K562 (cell line): ENCODE measurements around the gene TIAL1. TPM values are rescaled to one million over a fixed set of nuclear protein-coding genes. Genes with fewer than 3 reads are reported as not detected.

Experiments used
- ATAC-seq: fragments of 200-7000 bp; cut with Tn5 transposase; 3 replicates; pipeline ENCODE4 v1.9.1; 2020; ENCODE audit warnings: moderate library complexity
- Bru-seq: library from RNA; stranded (reverse); fragments of 400-500 nt; gene quantifications from one replicate; lab custom pipeline; 2021; lab: Mats Ljungman, UMichigan
- BruChase-seq, 2 experiments: library from RNA; stranded (reverse); fragments of 400-500 nt; gene quantifications; one replicate each; lab custom pipeline; 2021; lab: Mats Ljungman, UMichigan
- BruUV-seq: library from RNA; stranded (reverse); fragments of 400-500 nt; replicated peaks from 2 replicates; lab custom pipeline; 2021; lab: Mats Ljungman, UMichigan
- CTCF ChIA-PET: fragments of 300-600 bp; formaldehyde crosslinking; extraction: SDS; loops from one replicate; lab custom pipeline; 2021; ENCODE audit warnings: low intra/inter-chr PET ratio; lab: Yijun Ruan, JAX
- POLR2A ChIA-PET: fragments of 300-600, 350-650 bp; sonication (Branson Sonifier 250); formaldehyde crosslinking; extraction: SDS; loops from one replicate; lab custom pipeline; 2021; ENCODE audit warnings: antibody characterized with exemption, inconsistent platforms; lab: Yijun Ruan, JAX
- DNase-seq, 4 experiments: peaks; one replicate each; pipeline versions ENCODE4 v3.0.0 to v3.0.0-alpha.2; 2011 to 2018; ENCODE audit warnings: low spot score in 3 of 4, mixed read lengths in 3 of 4; ENCODE audit errors: extremely low read depth in 1 of 4
- FAIRE-seq: peaks from 2 replicates; lab custom pipeline; 2011; peaks lifted over from hg19 to GRCh38; lab: Jason Lieb, UNC
- H2AFZ ChIP-seq: 2 replicates; pipeline ENCODE4 v1.6.0; 2011; ENCODE audit warnings: low read depth, low read length, control low read depth, inconsistent platforms
- H3K27ac ChIP-seq: fragments of 200-600 bp; 3 replicates; pipeline ENCODE4 v1.8.0; 2011; ENCODE audit warnings: low read depth, mild to moderate bottlenecking, control low read depth, inconsistent platforms, low read length, moderate library complexity, mixed read lengths; ENCODE audit errors: extremely low read depth
- H3K27me3 ChIP-seq, 2 experiments: fragments of 300-600 bp in 1 of 2; 2 replicates in 1 of 2; 3 replicates in 1 of 2; pipeline versions ENCODE4 v1.6.0 to v1.8.0; 2011; ENCODE audit warnings: inconsistent platforms in 2 of 2, low read length in 2 of 2, mild to moderate bottlenecking in 1 of 2, mixed read lengths in 1 of 2, moderate library complexity in 1 of 2; ENCODE audit not compliant: control insufficient read depth in 2 of 2, insufficient read depth in 2 of 2
- H3K36me3 ChIP-seq: fragments of 300-600 bp; 3 replicates; pipeline ENCODE4 v1.8.0; 2011; ENCODE audit warnings: mild to moderate bottlenecking, low read length, inconsistent platforms; ENCODE audit not compliant: control insufficient read depth, insufficient read depth
- H3K4me1 ChIP-seq, 2 experiments: fragments of 200-600 bp in 1 of 2; replicated peaks in 1 of 2; 2 replicates in 1 of 2; 3 replicates in 1 of 2; pipeline versions ENCODE4 v1.5.1 to v1.8.0; 2011; ENCODE audit warnings: inconsistent platforms in 2 of 2, low read length in 2 of 2, mild to moderate bottlenecking in 1 of 2, mixed read lengths in 1 of 2, moderate library complexity in 1 of 2; ENCODE audit not compliant: control insufficient read depth in 2 of 2, insufficient read depth in 2 of 2
- H3K4me2 ChIP-seq: 2 replicates; pipeline ENCODE4 v1.6.1; 2011; ENCODE audit warnings: low read length, control low read depth, inconsistent platforms, mixed read lengths; ENCODE audit not compliant: insufficient read depth
- H3K4me3 ChIP-seq: fragments of 200-600 bp; sonication (generic), shearing (Covaris generic); 2 replicates; pipeline ENCODE4 v1.5.1; 2016; ENCODE audit warnings: control low read depth, inconsistent platforms
- H3K79me2 ChIP-seq: fragments of 200-600 bp; 3 replicates; pipeline ENCODE4 v1.8.0; 2011; ENCODE audit warnings: low read length, inconsistent platforms; ENCODE audit not compliant: control insufficient read depth, insufficient read depth
- H3K9ac ChIP-seq, 2 experiments: 2 replicates each; pipeline versions ENCODE4 v1.6.0 to v1.6.1; 2011; ENCODE audit warnings: low read depth in 2 of 2, low read length in 2 of 2, control low read depth in 1 of 2, inconsistent platforms in 1 of 2, mild to moderate bottlenecking in 1 of 2, mixed read lengths in 1 of 2; ENCODE audit not compliant: insufficient read depth in 1 of 2
- H3K9me1 ChIP-seq: one replicate; pipeline ENCODE4 v1.6.0; 2011; ENCODE audit warnings: inconsistent platforms, mild to moderate bottlenecking, low read length, moderate library complexity; ENCODE audit not compliant: control insufficient read depth, insufficient read depth
- H3K9me3 ChIP-seq: replicated peaks from 2 replicates; pipeline ENCODE4 v1.5.1; 2011; ENCODE audit warnings: low read depth, low read length, inconsistent platforms; ENCODE audit not compliant: control insufficient read depth, insufficient read depth
- H4K20me1 ChIP-seq: replicated peaks from 2 replicates; pipeline ENCODE4 v1.6.1; 2011; ENCODE audit warnings: low read length, inconsistent platforms, mixed read lengths; ENCODE audit not compliant: control insufficient read depth, insufficient read depth
- AFF1 ChIP-seq, 2 experiments: fragments of 450-650 bp; IDR thresholded peaks; 2 replicates each; pipeline ENCODE4 v1.6.1; 2018; ENCODE audit warnings: mild to moderate bottlenecking in 2 of 2, low read depth in 1 of 2; ENCODE audit not compliant: partially characterized antibody in 2 of 2
- COPS2 ChIP-seq: fragments of 450-650 bp; conservative IDR thresholded peaks from 2 replicates; pipeline ENCODE4 v1.6.1; 2016; ENCODE audit warnings: mild to moderate bottlenecking, moderate library complexity
- FOXK1 ChIP-seq: sonication (generic); formaldehyde crosslinking; IDR thresholded peaks from 2 replicates; pipeline ENCODE4 v1.8.0; 2022; ENCODE audit warnings: missing genetic modification reagents, mild to moderate bottlenecking, borderline replicate concordance
- HIVEP1 ChIP-seq: fragments of 250-450 bp; sonication (Bioruptor Pico); IDR thresholded peaks from 2 replicates; pipeline ENCODE4 v1.4.0; 2020; ENCODE audit warnings: mild to moderate bottlenecking
- HLTF ChIP-seq: fragments of 450-650 bp; IDR thresholded peaks from 2 replicates; pipeline ENCODE4 v1.6.1; 2016
- NCOA1 ChIP-seq: fragments of 450-650 bp; IDR thresholded peaks from 2 replicates; pipeline ENCODE4 v1.6.1; 2016; ENCODE audit warnings: low read depth
- RBFOX2 ChIP-seq: fragments of 200-400 bp; formaldehyde crosslinking; IDR thresholded peaks from 2 replicates; pipeline ENCODE4 v1.6.1; 2017; ENCODE audit warnings: low read depth, mild to moderate bottlenecking, low read length, moderate library complexity
- SIN3A ChIP-seq, 2 experiments: fragments of 150-350 bp in 1 of 2; IDR thresholded peaks; 2 replicates each; pipeline ENCODE4 v1.6.1; 2011 to 2016; ENCODE audit warnings: borderline replicate concordance in 2 of 2, low read depth in 2 of 2, low read length in 2 of 2, mild to moderate bottlenecking in 2 of 2, moderate library complexity in 2 of 2; ENCODE audit not compliant: control insufficient read depth in 1 of 2
- TEAD1 ChIP-seq, 2 experiments: fragments of 450-650 bp in 1 of 2; sonication (generic) in 1 of 2; formaldehyde crosslinking; IDR thresholded peaks; 2 replicates each; pipeline versions ENCODE4 v1.4.0 to v1.8.0; 2020 to 2022; ENCODE audit warnings: mild to moderate bottlenecking in 2 of 2, missing genetic modification reagents in 1 of 2
- ZNF766 ChIP-seq: fragments of 200-800 bp; sonication (Bioruptor generic); conservative IDR thresholded peaks from 2 replicates; pipeline ENCODE4 v1.6.1; 2016; ENCODE audit warnings: missing genetic modification characterization, missing compliant biosample characterization
- WGBS: fragments of 100-300 bp; shearing (Covaris generic); methylation state at CpG from one replicate; pipeline ENCODE4 v1.1.6; 2016; ENCODE audit warnings: low coverage, mixed read lengths; ENCODE audit not compliant: insufficient coverage; ENCODE audit errors: missing lambda C conversion rate; 5-methylcytosine and 5-hydroxymethylcytosine counted together
- in situ Hi-C: fragments of 300-500 bp; cut with MboI; formaldehyde crosslinking; loops from 4 replicates; pipeline ENCODE4 v1.15.0; 2018; ENCODE audit warnings: inconsistent platforms, mixed read lengths
- intact Hi-C: fragments of 100-400 bp; cut with micrococcal nuclease; formaldehyde crosslinking; loops from 2 replicates; pipeline ENCODE4 v1.14.2; 2022
- long read RNA-seq, 3 experiments: library from polyadenylated mRNA in 2 of 3; library from RNA in 1 of 3; unstranded in 2 of 3; stranded (forward) in 1 of 3; transcript quantifications; one replicate each; pipeline ENCODE4 v2.0.0, GENCODE V29; 2019 to 2022
- polyA minus RNA-seq, 3 experiments: library from RNA; depleted of rRNA, polyadenylated mRNA; stranded (reverse); fragments of >200 nt; gene quantifications; 2 replicates each; pipeline ENCODE4 v1.2.3, GENCODE V29; 2011
- polyA plus RNA-seq, 8 experiments: library from polyadenylated mRNA; depleted of rRNA in 4 of 8; stranded (reverse) in 5 of 8; unstranded in 3 of 8; fragments of >200 nt; fragmentation: Nextera tagmentation in 2 of 8; fragmentation: Illumina TruSeq in 1 of 8; extraction: Ambion mirVana in 2 of 8; extraction: Trizol in 1 of 8; gene quantifications; 2 replicates each; pipeline versions ENCODE4 v1.2.1 to v1.2.3, GENCODE V29; 2011 to 2014; ENCODE audit warnings: inconsistent platforms in 1 of 8, missing spikeins in 1 of 8
- total RNA-seq, 7 experiments: library from RNA; depleted of rRNA in 6 of 7; stranded (reverse); fragments of >200 nt in 6 of 7; fragmentation: Illumina TruSeq in 2 of 7; extraction: Trizol in 2 of 7; gene quantifications; 2 replicates each; pipeline versions ENCODE4 v1.2.1 to v1.2.3, GENCODE V29; 2011 to 2021; ENCODE audit warnings: low replicate concordance in 1 of 7

The TIAL1 gene
- 198 and 514 TPM in 2 replicates for total RNA-seq (2011; cell fraction: chromatin; rRNA removed; ENCODE audit: low replicate concordance)
- total RNA-seq (2011; cell fraction: nucleolus; rRNA removed): 93.2 and 115 TPM in 2 replicates
- 178 and 179 TPM in 2 replicates for total RNA-seq (2011; cell fraction: nucleoplasm; rRNA removed)
- total RNA-seq (2014; rRNA removed): 26.0 and 34.0 TPM in 2 replicates
- total RNA-seq (2014; rRNA removed; fragmentation: Illumina TruSeq; extraction: Trizol): 53.6 and 58.2 TPM in 2 replicates
- 44.0 and 45.3 TPM in 2 replicates for total RNA-seq (2015; rRNA removed; fragmentation: Illumina TruSeq; extraction: Trizol)
- total RNA-seq (2021): 119 and 126 TPM in 2 replicates
- 113 and 116 TPM in 2 replicates for polyA plus RNA-seq (2011; rRNA removed)
- polyA plus RNA-seq (2011; cell fraction: cytosol; rRNA removed): 19.5 and 43.1 TPM in 2 replicates
- 192 and 336 TPM in 2 replicates for polyA plus RNA-seq (2011; cell fraction: nucleus; rRNA removed)
- polyA plus RNA-seq (2012): 74.9 and 83.6 TPM in 2 replicates
- polyA plus RNA-seq (2014; fragmentation: Illumina TruSeq; extraction: Trizol): 101 and 112 TPM in 2 replicates
- 10 to 100 TPM; 22.5 to 30.8 TPM for polyA plus RNA-seq (2014; fragmentation: Nextera tagmentation; extraction: Ambion mirVana)
- 89.3 and 98.7 TPM in 2 replicates for polyA plus RNA-seq (2014; rRNA removed)
- polyA minus RNA-seq (2011; rRNA and poly(A)+ RNA removed): 85.9 and 92.3 TPM in 2 replicates
- polyA minus RNA-seq (2011; cell fraction: cytosol; rRNA and poly(A)+ RNA removed): 30.6 and 32.8 TPM in 2 replicates
- 52.5 and 99.1 TPM in 2 replicates for polyA minus RNA-seq (2011; cell fraction: nucleus; rRNA and poly(A)+ RNA removed)
- percentile 92 among the genes with signal in this experiment for Bru-seq, nascent RNA
- BruChase-seq, experiment 1, labeled RNA remaining after a 2-hour chase: percentile 97 among the genes with signal in this experiment
- BruChase-seq, experiment 2, labeled RNA remaining after a 6-hour chase: percentile 98 among the genes with signal in this experiment
- long read RNA-seq, experiment 1, full-length matches to known transcripts: 38 of 166 reads
- long read RNA-seq, experiment 1, partial matches to known transcripts: 101 of 166 reads
- long read RNA-seq, experiment 1, other reads (novel, unspliced or antisense): 27 of 166 reads
- long read RNA-seq, experiment 2, full-length matches to known transcripts: 25 of 70 reads
- long read RNA-seq, experiment 2, partial matches to known transcripts: 15 of 70 reads
- long read RNA-seq, experiment 2, other reads (novel, unspliced or antisense): 30 of 70 reads
- long read RNA-seq, experiment 3, partial matches to known transcripts: 3 of 8 reads
- long read RNA-seq, experiment 3, other reads (novel, unspliced or antisense): 4 of 8 reads

GRCh38 chr10:119596537-119597404 lies at the start of gene TIAL1:
TIAL1 (minus strand) TSS chr10:119596964; CDS start chr10:119596465, 499 bp downstream.
- Histone ChIP-seq H3K27me3 (no peaks in the 10 kb centered on the region), H2AFZ (peak within 1 kb of the TSS; percentile 98), H3K27ac (peak within 1 kb of the TSS; percentile 99), H3K4me1 (peaks cover 3 to 8% of the 10 kb centered on the region in 2 experiments; a peak in 4 of 5 replicates), H3K4me2 (peak within 1 kb of the TSS; percentile 93), H3K9me1 (no peaks in the 10 kb centered on the region), H3K79me2 (peaks cover 49% of the 10 kb centered on the region), H4K20me1 (0 out of 2 replicates have a peak, but pooled peaks cover 9% of the 10 kb centered on the region), H3K4me3 (peak within 1 kb of the TSS; percentile 96), H3K9me3 (peaks cover 2% of the 10 kb centered on the region; the same call in 1 of the 2 replicates), H3K9ac (peak within 1 kb of the TSS; percentile 95 to 98), H3K36me3 (peaks cover 35% of the 10 kb centered on the region)
- in situ Hi-C loops (no loop called here), intact Hi-C loops (loop anchor here (5.0 kb wide), 3 partner anchors 131 to 271 kb away; partner anchors contain the start of gene INPP5F)
- 1% methylated on average over 41 of the region's 66 CpGs for WGBS
- ChIA-PET POLR2A (interaction anchor here (0.6 to 1.2 kb wide), 8 partner anchors 9 to 277 kb away, joined by 3 to 6 read pairs (median 3); no protein-coding TSS in a partner anchor), CTCF (no interaction called here)
- no TSS peak for BruUV-seq
- ATAC-seq (peak; percentile 91), FAIRE-seq (peak; percentile 97), DNase-seq (peak; percentile 75 to 97 (median 82))
- TF ChIP-seq ZNF766 (peak; percentile 83), TEAD1 (CRISPR knock-in tag; IDR thresholded peaks at IDR 0.05) (no peak), AFF1 (IDR thresholded peaks at IDR 0.05; ENCODE audit: low read depth in 1 of 2, partially characterized antibody in 2 of 2) (peak in 1 of 2 experiments; percentile 97), FOXK1 (CRISPR knock-in tag) (no peak), HIVEP1 (CRISPR knock-in tag) (no peak), HLTF (no peak), SIN3A (IDR thresholded peaks at IDR 0.05; ENCODE audit: borderline replicate concordance in 2 of 2, control insufficient read depth in 1 of 2, low read depth in 2 of 2, low read length in 2 of 2) (peak; percentile 13 to 70; a peak in 2 of 4 replicates), RBFOX2 (peak; percentile 93), NCOA1 (peak; percentile 65; the same call in 1 of the 2 replicates), COPS2 (no peak)
